GM19239 (cell line): Measurements from ENCODE around the gene PACRG.

Experiments used
- DNase-seq: peaks from one replicate; pipeline ENCODE4 v3.0.0; 2011; ENCODE audit warnings: low spot score; ENCODE audit not compliant: insufficient read length
- FAIRE-seq: peaks from 2 replicates; lab custom pipeline; 2011; peaks lifted over from hg19 to GRCh38; lab: Jason Lieb, UNC

Gene PACRG

GRCh38 chr6:163348789-163349680 lies 621.3 kb downstream of the PACRG start:
- FAIRE-seq, result no peak
- no peak for DNase-seq

- FAIRE-seq, result no peak
- no peak for DNase-seq
Observed at GRCh38 chr6:163349696-163350095, 621.9 kb downstream of the PACRG start.

GRCh38 chr6:163351013-163351412 lies 623.2 kb downstream of the PACRG start:
- FAIRE-seq (no peak), DNase-seq (no peak)

GRCh38 chr6:163352011-163352685 lies 624.4 kb downstream of the PACRG start:
- FAIRE-seq, result no peak
- no peak for DNase-seq

GRCh38 chr6:163352966-163353365 lies 625.2 kb downstream of the PACRG start:
- FAIRE-seq, result no peak
- DNase-seq, result no peak

- DNase-seq (no peak), FAIRE-seq (no peak)
Observed at GRCh38 chr6:163354085-163354484, 626.3 kb downstream of the PACRG start.

GRCh38 chr6:163354761-163355425 lies 627.1 kb downstream of the PACRG start:
- DNase-seq (no peak), FAIRE-seq (no peak)

GRCh38 chr6:163355426-163355991 lies 627.7 kb downstream of the PACRG start:
- FAIRE-seq, result no peak
- no peak for DNase-seq

GRCh38 chr6:163356324-163356723 lies 628.5 kb downstream of the PACRG start:
- no peak for DNase-seq
- FAIRE-seq, result no peak

- DNase-seq (no peak), FAIRE-seq (no peak)
Observed at GRCh38 chr6:163356743-163357142, 629.0 kb downstream of the PACRG start.

GRCh38 chr6:163364641-163365040 lies 636.9 kb downstream of the PACRG start:
- no peak for FAIRE-seq
- no peak for DNase-seq
